ENCODE results near the gene PPFIBP1. TPM values are rescaled to one million over a fixed set of nuclear protein-coding genes. Genes with fewer than 3 reads are reported as not detected.

Gene PPFIBP1
- total and polyA plus RNA-seq, 2 of the 13 experiments (the other 11 are each of a cell fraction or from before 2014, with no cell fraction given): 16.2 to 21.8 TPM

DNA sequence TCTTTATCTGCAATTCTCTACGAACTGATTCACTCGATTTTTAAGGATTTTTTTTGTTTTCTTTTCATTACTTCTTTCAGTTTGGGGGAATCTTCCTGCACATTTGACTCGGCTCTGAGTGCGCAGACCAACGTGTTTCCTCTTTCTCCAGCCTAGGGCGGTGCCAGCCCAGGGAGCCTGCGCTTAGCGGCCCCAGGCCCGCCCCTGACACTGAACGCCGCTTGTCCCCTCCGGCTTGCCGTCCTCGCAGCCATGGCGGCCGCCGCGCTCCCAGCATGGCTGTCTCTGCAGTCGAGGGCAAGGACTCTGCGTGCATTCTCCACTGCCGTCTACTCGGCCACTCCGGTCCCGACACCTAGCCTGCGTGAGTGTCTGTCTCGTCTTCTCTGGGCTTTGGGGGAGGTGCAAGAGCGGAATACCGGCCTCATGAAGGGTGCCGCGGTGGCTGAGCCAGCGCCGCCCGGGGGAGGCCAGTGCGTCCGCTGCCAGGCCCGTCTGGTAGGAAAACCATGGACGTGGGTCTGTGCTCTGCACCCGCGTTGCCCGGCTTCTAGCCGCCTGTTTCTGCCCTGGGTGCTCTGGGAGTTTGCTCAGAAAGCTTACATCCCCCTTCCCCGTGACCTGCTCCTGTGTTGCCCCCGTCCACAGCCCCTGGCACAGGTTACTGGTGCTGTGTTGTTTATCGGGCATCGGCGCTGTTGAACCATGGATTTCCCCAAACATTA is 186.7 kb downstream of the PPFIBP1 start, which contains the start of gene MRPS35 (continued):
- TF ChIP-seq, protein P1, sequence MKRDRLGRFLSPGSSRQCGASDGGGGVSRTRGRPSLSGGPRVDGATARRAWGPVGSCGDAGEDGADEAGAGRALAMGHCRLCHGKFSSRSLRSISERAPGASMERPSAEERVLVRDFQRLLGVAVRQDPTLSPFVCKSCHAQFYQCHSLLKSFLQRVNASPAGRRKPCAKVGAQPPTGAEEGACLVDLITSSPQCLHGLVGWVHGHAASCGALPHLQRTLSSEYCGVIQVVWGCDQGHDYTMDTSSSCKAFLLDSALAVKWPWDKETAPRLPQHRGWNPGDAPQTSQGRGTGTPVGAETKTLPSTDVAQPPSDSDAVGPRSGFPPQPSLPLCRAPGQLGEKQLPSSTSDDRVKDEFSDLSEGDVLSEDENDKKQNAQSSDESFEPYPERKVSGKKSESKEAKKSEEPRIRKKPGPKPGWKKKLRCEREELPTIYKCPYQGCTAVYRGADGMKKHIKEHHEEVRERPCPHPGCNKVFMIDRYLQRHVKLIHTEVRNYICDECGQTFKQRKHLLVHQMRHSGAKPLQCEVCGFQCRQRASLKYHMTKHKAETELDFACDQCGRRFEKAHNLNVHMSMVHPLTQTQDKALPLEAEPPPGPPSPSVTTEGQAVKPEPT (CRISPR knock-in tag; IDR thresholded peaks at IDR 0.05; ENCODE audit: low read depth): peak; percentile 84
- TF ChIP-seq, protein P2, sequence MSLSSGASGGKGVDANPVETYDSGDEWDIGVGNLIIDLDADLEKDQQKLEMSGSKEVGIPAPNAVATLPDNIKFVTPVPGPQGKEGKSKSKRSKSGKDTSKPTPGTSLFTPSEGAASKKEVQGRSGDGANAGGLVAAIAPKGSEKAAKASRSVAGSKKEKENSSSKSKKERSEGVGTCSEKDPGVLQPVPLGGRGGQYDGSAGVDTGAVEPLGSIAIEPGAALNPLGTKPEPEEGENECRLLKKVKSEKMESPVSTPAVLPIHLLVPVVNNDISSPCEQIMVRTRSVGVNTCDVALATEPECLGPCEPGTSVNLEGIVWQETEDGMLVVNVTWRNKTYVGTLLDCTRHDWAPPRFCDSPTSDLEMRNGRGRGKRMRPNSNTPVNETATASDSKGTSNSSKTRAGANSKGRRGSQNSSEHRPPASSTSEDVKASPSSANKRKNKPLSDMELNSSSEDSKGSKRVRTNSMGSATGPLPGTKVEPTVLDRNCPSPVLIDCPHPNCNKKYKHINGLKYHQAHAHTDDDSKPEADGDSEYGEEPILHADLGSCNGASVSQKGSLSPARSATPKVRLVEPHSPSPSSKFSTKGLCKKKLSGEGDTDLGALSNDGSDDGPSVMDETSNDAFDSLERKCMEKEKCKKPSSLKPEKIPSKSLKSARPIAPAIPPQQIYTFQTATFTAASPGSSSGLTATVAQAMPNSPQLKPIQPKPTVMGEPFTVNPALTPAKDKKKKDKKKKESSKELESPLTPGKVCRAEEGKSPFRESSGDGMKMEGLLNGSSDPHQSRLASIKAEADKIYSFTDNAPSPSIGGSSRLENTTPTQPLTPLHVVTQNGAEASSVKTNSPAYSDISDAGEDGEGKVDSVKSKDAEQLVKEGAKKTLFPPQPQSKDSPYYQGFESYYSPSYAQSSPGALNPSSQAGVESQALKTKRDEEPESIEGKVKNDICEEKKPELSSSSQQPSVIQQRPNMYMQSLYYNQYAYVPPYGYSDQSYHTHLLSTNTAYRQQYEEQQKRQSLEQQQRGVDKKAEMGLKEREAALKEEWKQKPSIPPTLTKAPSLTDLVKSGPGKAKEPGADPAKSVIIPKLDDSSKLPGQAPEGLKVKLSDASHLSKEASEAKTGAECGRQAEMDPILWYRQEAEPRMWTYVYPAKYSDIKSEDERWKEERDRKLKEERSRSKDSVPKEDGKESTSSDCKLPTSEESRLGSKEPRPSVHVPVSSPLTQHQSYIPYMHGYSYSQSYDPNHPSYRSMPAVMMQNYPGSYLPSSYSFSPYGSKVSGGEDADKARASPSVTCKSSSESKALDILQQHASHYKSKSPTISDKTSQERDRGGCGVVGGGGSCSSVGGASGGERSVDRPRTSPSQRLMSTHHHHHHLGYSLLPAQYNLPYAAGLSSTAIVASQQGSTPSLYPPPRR (CRISPR knock-in tag; IDR thresholded peaks at IDR 0.05; ENCODE audit: borderline replicate concordance): peak; percentile 57
- TF ChIP-seq ASH2L (IDR thresholded peaks at IDR 0.05; ENCODE audit: insufficient read length, low read depth, low read length) (peak; percentile 92), ZC3H13 (CRISPR knock-in tag; IDR thresholded peaks at IDR 0.05) (peak; percentile 82), ZNF3 (CRISPR knock-in tag; IDR thresholded peaks at IDR 0.05) (no peak), ZNF232 (CRISPR knock-in tag; IDR thresholded peaks at IDR 0.05; ENCODE audit: borderline replicate concordance) (peak; percentile 63; the same call in 1 of the 2 replicates), ZNF317 (CRISPR knock-in tag; IDR thresholded peaks at IDR 0.05) (peak; percentile 91), MBD4 (IDR thresholded peaks at IDR 0.05; ENCODE audit: borderline replicate concordance, low read length) (0 out of 2 replicates have a peak, but pooled peaks have one; percentile 16)
- TF ChIP-seq, protein P3, sequence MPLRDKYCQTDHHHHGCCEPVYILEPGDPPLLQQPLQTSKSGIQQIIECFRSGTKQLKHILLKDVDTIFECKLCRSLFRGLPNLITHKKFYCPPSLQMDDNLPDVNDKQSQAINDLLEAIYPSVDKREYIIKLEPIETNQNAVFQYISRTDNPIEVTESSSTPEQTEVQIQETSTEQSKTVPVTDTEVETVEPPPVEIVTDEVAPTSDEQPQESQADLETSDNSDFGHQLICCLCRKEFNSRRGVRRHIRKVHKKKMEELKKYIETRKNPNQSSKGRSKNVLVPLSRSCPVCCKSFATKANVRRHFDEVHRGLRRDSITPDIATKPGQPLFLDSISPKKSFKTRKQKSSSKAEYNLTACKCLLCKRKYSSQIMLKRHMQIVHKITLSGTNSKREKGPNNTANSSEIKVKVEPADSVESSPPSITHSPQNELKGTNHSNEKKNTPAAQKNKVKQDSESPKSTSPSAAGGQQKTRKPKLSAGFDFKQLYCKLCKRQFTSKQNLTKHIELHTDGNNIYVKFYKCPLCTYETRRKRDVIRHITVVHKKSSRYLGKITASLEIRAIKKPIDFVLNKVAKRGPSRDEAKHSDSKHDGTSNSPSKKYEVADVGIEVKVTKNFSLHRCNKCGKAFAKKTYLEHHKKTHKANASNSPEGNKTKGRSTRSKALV (CRISPR knock-in tag; IDR thresholded peaks at IDR 0.05): peak; percentile 70; the same call in 1 of the 2 replicates
- TF ChIP-seq, protein P4, sequence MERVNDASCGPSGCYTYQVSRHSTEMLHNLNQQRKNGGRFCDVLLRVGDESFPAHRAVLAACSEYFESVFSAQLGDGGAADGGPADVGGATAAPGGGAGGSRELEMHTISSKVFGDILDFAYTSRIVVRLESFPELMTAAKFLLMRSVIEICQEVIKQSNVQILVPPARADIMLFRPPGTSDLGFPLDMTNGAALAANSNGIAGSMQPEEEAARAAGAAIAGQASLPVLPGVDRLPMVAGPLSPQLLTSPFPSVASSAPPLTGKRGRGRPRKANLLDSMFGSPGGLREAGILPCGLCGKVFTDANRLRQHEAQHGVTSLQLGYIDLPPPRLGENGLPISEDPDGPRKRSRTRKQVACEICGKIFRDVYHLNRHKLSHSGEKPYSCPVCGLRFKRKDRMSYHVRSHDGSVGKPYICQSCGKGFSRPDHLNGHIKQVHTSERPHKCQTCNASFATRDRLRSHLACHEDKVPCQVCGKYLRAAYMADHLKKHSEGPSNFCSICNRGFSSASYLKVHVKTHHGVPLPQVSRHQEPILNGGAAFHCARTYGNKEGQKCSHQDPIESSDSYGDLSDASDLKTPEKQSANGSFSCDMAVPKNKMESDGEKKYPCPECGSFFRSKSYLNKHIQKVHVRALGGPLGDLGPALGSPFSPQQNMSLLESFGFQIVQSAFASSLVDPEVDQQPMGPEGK (CRISPR knock-in tag; IDR thresholded peaks at IDR 0.05): peak; percentile 82
- TF ChIP-seq, protein P5, sequence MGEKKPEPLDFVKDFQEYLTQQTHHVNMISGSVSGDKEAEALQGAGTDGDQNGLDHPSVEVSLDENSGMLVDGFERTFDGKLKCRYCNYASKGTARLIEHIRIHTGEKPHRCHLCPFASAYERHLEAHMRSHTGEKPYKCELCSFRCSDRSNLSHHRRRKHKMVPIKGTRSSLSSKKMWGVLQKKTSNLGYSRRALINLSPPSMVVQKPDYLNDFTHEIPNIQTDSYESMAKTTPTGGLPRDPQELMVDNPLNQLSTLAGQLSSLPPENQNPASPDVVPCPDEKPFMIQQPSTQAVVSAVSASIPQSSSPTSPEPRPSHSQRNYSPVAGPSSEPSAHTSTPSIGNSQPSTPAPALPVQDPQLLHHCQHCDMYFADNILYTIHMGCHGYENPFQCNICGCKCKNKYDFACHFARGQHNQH (CRISPR knock-in tag; IDR thresholded peaks at IDR 0.05): peak; percentile 70; the same call in 1 of the 2 replicates
